ENCODE measurements around the gene FBXO46.

DNA sequence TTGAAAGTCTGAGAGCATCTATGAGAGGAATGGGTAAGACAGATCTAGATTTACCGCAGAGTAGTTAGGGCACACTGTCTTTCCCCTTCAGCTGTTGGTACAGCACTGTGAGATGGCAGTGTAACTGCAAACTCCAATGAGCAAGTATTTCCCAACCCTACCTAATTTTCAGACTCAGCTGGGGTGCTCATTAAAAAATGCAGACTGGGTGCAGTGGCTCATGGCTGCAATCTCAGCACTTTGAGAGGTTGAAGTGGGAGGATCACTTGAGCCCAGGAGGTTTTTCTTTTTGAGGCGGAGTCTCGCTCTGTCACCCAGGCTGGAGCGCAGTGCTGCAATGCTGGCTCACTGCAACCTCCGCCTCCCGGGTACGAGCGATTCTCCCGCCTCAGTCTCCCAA lies 25.6 kb downstream of the FBXO46 start:
- TF ChIP-seq, protein P1, sequence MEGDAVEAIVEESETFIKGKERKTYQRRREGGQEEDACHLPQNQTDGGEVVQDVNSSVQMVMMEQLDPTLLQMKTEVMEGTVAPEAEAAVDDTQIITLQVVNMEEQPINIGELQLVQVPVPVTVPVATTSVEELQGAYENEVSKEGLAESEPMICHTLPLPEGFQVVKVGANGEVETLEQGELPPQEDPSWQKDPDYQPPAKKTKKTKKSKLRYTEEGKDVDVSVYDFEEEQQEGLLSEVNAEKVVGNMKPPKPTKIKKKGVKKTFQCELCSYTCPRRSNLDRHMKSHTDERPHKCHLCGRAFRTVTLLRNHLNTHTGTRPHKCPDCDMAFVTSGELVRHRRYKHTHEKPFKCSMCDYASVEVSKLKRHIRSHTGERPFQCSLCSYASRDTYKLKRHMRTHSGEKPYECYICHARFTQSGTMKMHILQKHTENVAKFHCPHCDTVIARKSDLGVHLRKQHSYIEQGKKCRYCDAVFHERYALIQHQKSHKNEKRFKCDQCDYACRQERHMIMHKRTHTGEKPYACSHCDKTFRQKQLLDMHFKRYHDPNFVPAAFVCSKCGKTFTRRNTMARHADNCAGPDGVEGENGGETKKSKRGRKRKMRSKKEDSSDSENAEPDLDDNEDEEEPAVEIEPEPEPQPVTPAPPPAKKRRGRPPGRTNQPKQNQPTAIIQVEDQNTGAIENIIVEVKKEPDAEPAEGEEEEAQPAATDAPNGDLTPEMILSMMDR (conservative IDR thresholded peaks at IDR 0.05) = no peak
- no peak for TF ChIP-seq EZH2 (IDR thresholded peaks at IDR 0.05; ENCODE audit: low read depth)

All from PC-9 (cell line).